Left lobe of liver (tissue), 2 donors: Measurements from ENCODE around the gene HOXD10. TPM values are rescaled to one million over a fixed set of nuclear protein-coding genes. Genes with fewer than 3 reads are reported as not detected.

Experiments
- ATAC-seq: fragments of 200-7000 bp; cut with Tn5 transposase; one replicate; pipeline ENCODE4 v1.9.1; 2020; ENCODE audit warnings: mild to moderate bottlenecking, moderate library complexity
- DNase-seq: peaks from one replicate; pipeline ENCODE4 v3.0.0-alpha.2; 2020; ENCODE audit warnings: low spot score
- total RNA-seq: library from RNA; stranded (reverse); gene quantifications from one replicate; pipeline ENCODE4 v1.2.1, GENCODE V29; 2021
- donor health status: DM: no; HTN: no; CAD: no; lungs with moderate emphysema.
- donor health status: DM: no; HTN: yes; CAD: no.

Gene HOXD10
- total RNA-seq, 1 donor from 2014 or later, result not detected

DNA sequence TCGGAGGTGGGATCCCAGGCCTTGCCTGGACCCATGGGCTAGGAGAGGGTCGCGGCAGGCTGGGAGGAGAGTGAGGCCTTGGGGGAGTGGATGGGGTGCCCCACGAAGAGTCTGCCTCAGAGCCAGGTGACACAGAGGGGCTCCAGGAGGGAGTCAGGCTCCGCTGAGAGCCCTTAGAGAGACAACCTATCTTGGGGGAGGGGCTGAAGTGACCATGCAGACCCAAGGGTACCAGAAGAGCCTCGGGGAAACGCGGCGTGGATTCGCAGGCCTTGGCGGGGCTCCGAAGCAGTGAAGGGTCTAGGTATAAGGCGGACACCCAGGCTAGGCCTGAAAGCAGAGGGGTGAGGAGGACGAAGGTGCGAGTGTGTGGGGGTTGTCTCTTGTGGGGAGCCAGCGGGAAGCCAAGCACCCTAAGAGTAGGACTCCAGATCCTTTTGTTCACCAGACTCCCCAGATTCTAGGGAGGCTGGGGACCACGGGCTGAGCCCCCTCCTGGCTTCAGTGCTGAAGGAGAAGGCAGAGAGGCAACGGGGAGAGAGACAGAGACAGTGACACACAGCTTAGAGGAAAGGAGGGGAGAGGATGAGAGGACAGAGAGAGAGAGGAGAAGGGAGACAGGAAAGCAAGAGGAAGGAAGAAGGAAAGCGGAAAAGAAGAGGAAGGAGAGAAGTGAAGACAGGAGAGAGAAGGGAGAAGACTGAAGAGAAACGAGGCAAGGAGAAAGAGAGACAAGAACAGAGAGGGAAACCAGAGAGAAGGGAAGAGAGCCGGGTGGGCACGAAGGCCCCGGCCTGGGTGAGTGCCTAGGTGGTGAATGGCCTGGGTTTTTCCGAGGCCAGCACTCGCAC, 10.6 kb upstream of the HOXD10 start:
- no peak for DNase-seq
- ATAC-seq, result no peak

DNA sequence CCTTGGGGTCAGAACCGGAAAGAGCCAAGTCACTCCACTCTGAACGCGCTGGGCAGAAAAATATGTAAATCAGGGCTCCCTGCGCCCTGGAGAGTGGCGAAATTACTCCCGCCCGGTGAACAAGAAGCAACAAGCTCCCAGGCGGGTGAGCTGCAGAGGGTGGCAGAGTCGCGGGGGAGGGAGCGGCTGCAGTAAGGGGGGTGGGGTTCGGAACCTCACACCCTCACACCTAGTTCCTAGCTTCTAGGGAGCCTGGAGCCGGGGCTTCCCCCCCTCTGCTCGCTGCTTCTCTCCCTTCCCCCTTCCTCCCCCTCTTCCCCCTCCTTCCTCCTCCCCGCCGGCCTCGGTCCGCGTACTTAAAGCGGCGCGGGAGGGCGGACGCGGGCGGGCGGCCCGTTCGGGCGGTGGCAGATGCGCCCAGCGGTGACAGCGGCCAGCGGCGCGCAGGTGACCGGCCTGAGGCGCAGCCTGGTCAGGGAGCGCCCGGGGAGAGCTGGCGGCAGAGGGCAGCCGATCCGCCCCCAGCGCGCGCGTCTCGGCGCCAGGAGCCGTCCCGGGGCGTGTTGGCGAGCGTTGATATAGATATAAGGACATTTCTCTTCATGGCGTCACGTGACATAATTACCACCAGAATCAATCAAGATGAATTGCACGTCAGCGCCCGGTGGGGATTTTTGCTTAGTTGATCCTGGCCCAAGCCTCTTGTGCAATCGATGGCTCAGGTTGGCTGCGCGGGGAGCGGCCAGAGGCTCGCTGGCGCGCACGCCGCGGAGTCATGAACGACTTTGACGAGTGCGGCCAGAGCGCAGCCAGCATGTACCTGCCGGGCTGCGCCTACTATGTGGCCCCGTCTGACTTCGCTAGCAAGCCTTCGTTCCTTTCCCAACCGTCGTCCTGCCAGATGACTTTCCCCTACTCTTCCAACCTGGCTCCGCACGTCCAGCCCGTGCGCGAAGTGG, 9.7 kb upstream of the HOXD10 start, which contains the start of gene HOXD11:
Gene HOXD11, plus strand, starts transcription at position 700 of the 959 bp plus-strand sequence. Its CDS starts 76 bp downstream, at position 776.
- ATAC-seq (peak; percentile 82), DNase-seq (peak; percentile 67)

DNA sequence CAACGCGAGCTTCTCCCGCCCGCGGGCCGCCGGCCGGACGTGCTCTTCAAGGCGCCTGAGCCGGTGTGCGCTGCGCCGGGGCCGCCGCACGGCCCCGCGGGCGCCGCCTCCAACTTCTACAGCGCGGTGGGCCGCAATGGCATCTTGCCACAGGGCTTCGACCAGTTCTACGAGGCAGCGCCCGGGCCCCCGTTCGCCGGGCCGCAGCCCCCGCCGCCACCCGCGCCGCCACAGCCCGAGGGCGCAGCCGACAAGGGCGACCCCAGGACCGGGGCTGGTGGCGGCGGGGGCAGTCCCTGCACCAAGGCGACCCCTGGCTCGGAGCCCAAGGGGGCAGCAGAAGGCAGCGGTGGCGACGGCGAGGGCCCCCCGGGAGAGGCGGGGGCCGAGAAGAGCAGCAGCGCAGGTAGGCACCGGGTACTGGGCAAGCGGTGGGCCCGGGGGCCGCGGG, 8.8 kb upstream of the HOXD10 start:
- ATAC-seq, result no peak
- DNase-seq, result no peak

DNA sequence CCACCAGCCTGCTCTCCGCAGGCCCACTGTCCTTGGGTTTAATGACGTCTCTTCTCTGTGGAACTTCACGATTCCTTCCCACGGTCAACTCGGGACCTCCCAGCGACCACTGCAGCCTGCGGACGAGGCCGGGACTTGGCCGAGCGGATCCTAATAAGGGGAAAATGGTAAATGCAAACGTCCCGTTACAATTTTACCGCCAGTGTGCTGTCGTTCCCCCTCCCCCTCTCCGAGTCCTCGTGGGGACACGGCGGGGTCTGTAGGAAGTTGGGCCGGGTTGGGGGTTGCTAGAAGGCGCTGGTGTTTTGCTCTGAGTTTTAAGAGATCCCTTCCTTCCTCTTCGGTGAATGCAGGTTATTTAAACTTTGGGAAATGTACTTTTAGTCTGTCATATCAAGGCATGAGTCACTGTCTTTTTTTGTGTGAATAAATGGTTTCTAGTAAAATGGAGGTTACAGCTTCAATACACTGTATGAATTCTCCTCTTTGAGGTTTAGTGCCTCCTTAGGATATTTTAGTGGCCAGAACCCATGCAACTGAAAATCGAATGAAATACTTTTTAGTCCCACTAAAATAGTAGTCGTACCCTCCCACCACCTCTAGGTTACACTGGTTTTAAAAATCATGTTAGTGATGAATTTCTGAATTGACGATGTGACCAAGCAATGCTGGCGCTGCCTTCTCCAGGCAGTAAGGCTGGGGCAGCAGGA, 7.2 kb upstream of the HOXD10 start:
- no peak for ATAC-seq
- DNase-seq, result no peak

DNA sequence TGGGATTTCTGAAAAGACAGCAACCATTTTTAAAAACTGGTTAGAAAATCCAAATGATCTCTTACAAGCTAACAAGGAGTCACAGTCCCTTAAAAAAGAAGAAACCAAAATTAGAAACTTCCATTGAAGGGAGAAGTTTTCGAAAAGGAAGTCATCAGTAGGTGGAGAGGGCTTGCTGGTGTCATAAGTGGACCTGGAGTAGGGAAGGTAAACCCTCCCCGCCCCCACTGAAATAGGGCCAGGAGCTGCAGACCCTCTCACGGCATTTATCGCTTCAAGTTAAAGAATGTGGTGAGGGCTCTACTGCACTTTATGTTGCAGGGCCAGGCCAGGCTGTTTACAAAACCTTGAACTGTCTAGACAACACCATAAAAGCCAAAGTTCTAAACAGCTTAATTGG, 6.6 kb upstream of the HOXD10 start:
- ATAC-seq (no peak), DNase-seq (no peak)

DNA sequence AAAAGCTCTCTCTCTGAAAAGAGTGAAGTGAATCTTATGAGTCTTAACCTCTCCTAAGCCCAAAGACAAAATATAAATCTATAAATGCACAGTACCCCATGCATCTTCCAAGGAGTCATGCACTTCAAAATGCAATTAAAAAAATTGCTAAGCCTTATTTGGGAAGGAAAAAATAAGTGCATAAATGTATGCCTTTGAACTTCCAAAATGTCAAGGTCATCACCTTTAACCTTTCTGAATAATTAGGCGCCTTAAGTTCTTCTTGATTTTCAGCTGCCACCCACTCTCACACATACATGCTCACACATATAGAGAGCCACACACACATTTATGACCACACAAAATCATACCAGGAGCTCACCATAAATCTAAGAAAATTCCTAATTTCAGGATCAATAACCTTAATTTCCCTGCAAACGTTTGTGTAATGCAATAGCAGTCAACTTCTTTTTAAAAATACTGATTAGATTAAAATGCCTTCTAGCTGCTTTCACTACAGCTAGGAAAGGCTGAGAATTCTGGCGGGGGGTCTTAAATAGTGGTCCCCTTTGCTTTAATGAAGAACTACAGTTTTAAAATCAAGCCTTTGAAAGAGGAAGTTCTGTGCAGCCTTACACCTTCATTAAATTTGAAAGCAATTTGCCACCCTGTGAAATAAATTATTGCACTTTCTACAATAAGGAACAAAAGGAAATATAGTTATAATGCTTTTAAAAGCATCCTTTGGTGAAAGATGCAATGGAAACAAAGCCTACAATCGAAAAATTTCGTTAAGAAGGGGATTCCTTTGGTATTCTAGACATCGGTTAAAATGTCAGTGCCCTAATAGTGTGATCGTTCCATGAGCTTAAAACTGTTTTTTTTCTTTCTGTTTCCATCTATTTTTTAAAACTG, 5.9 kb upstream of the HOXD10 start:
- no peak for DNase-seq

DNA sequence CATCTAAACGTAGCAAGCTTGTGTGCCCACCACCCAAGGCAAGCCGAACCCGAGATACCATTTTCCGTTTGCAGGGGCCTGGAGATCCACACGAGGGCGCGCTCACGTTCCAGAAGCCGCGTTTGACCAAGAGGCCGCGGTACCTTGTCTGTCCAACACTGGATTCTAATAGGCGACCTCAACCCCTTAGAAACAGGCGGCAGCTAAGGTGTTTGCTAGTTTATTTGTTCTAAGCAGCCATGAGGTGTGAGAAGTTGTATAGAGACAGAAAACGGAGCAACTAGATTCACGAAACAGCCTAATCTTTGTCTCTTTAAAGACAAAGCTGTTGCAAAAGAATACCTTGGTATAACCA, 5.3 kb upstream of the HOXD10 start:
- DNase-seq, result no peak
- peak; percentile 60 for ATAC-seq

More for the DNA sequence above, 5.9 kb upstream of the HOXD10 start:
- ATAC-seq, result no peak

DNA sequence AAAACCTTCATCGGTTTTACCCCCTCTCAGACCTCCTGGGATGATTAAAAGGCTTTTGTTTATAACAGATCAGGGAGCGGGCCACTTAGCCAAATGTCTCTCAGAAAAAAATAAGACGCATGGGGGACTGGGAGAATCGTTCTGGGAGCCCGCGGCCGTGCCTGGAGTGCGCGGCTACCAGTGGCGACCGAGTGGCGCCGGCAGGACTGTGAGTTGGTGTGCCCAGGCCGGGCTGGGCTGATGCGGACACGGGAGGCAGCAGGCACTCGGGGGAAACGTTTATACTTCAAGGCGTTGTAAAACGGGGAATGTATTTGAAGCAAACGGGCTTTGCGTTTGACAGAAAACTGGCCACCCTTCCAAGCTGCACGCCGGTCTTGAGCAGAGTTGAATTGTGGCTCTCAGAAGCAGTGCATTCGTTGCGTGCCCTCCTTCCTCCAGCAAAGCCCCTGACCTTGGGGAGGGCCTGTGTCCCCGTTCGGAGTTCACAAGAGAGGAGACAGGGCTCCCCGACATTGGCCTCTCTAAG, 4.7 kb upstream of the HOXD10 start:
- ATAC-seq (no peak), DNase-seq (no peak)

DNA sequence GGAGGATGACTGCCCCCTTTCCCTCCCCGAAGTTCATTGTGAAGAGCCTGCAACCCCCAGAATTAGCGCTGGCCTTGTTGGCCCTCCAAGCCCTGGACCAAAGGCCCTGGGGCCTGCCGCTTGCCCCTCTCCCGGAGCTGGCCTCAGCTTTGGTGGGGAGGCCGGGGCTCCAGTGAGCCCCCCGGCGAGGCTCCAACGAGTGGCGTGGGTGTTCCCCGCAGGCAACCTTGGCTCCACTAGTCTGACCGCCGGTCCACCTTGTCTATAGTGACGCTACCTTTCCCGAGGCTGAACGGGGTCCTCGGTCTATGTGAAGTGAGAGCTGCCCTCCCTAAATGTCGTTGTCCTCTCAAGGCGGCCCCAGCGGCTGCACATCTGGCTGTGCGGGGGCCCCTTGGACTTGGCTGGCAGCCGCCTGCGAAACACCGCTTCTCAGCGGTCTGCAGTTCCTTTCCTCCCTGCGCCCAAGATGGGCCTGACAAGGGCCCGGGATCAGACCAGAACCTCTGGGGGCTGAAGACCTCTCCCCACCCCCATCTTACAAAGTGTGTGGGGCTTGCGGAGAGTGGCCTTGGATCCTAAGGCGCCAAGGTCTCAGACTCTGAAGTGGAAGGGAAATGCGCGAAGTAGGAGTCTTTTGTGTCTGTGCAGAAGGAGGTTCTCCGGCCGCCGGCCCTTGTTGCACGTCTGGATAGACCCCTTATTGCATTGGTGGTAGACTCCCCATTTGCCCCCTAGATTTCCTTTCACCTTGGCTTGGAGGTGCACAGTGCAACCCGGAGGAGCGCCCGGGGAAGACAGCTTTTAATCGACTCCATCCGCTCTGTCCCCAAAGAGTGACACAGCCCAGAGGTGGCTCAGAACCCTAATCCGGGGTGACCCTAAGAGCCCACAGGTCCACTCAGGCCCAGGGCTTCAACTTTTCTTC, 3.9 kb upstream of the HOXD10 start:
- no peak for DNase-seq
- no peak for ATAC-seq

DNA sequence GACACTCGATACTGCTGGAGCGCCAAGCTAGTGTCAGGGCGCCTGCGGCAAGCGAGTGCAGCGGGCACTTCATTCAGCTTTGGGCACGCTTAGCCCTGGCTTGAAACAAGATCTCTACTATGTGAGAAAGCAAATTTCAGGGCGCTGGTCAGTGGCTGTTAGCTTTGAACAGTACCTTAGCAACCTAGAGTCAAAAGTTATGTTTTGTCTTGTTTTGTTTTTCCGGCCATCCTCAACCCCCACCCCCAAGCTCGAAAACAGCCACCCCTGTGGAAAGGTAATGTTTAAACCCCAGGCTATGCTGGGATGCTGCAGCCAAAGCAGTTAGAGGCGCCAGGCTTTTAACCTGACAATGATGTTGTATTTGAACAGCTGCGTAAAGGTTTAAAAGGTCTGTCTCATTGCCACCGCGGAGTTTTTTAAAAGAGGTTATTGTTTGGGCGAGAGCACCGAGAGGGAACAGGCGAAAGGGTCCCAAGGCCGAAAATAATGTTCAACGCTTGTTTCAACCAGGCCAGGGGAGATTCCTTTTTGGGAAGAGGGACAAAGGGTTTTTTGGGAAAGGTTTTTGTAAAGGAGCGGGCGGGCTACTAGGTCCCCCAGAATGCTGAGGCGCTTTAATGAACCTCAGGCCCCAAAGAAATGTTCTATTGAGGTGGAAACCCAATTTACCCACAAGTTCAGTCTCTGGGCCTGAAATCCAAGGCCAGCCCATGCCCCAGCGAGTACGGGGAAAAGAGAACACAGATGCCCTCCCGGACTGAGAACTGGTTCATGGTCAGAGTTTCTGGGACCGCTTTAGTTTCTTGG, 2.3 kb upstream of the HOXD10 start:
- DNase-seq, result no peak
- ATAC-seq, result no peak

DNA sequence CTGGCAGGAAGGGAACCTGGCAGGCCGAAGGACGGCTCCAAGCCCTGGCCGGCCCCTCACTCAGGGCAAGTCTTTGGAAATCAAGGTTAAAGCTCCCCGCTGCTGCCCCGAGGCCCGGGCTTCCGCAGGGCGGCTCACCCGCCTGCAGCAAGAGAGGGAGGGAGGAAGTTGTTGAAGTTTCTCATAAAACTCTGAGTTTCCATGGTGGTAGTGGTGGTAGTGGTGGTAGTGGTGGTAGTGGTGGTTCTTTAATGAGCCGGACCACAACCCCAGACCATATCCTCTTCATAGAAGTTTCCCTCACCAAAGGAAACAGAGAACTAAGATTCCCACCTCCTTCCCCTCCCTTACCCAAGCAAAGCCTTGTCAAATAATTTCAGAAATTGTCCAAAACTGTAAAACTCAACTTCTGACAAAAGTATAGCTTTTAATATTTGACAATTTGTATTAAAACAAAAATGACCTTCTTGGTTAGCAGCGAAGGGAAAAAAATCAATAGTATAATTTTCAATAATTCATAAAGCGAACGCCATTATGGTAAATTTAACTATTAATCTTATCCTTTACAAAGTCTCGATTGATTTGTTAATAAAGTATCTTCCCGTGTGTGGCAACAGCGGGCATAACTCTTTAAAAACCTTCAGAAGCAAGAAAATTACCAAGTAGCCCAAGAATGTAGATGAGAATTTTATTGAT, 1.5 kb upstream of the HOXD10 start:
- DNase-seq (no peak), ATAC-seq (no peak)

DNA sequence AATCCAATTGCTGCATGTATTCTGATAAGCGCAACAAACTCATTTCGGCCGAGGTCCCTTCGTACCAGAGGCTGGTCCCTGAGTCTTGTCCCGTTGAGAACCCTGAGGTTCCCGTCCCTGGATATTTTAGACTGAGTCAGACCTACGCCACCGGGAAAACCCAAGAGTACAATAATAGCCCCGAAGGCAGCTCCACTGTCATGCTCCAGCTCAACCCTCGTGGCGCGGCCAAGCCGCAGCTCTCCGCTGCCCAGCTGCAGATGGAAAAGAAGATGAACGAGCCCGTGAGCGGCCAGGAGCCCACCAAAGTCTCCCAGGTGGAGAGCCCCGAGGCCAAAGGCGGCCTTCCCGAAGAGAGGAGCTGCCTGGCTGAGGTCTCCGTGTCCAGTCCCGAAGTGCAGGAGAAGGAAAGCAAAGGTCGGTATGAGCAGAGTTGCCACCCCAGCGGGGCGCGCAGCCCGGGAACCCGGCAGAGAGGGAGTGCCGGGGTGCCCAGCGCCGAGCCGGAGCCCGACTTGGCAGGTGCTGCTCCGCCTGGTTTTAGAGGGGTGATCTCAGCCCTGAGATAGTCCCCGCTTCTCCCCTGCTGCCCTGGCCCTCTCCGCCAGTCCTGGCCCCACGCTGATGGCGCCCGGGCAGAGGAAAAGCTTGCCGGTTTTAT, 714 bp downstream of the HOXD10 start:
- no peak for DNase-seq

DNA sequence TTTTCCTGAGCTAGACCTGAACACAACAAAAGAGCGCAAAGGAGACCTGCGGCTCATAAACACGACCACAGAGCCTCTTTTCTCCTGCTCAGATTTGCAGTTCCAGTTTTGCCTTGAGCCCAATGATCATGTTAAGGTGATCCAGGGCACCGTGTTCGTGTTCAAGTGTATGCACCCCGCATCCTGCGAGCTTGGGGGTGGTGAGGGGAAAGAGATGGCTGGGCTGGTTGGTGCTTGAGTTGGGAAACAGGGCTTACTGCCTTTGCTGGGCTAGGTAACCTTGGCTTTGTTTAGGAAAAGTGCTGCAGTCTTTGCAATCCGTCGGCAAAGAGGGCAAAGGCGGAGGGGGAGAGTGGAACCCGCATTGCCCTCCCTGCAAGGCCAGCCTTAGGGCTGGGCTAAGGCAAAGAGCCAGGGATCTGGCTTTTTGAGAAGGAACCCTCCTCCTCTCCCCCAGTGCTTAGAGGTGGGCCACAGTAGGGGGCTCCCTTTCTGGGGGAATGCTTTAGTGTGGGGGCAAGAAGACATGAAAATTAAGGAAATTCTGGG, 1.3 kb downstream of the HOXD10 start:
- DNase-seq (no peak), ATAC-seq (no peak)

More for the DNA sequence above, 714 bp downstream of the HOXD10 start:
- ATAC-seq, result no peak

DNA sequence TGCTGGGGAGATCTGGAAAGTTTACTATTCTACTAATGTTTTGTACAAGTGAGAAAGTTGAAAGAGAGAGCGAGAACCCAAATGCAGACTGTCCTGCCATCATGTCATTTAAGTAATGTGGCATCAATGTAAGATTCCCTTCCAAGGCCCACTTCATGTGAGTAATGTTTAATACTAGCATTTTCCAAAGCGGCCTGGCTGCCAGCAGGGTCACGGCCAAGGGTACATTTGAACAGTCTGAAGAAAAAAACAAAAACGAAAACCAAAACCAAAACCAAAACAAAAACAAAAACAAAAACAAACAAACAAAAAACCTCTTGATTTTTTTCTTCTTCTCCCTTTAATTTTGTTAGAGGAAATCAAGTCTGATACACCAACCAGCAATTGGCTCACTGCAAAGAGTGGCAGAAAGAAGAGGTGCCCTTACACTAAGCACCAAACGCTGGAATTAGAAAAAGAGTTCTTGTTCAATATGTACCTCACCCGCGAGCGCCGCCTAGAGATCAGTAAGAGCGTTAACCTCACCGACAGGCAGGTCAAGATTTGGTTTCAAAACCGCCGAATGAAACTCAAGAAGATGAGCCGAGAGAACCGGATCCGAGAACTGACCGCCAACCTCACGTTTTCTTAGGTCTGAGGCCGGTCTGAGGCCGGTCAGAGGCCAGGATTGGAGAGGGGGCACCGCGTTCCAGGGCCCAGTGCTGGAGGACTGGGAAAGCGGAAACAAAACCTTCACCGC, 2.2 kb downstream of the HOXD10 start:
- ATAC-seq, result no peak
- no peak for DNase-seq

DNA sequence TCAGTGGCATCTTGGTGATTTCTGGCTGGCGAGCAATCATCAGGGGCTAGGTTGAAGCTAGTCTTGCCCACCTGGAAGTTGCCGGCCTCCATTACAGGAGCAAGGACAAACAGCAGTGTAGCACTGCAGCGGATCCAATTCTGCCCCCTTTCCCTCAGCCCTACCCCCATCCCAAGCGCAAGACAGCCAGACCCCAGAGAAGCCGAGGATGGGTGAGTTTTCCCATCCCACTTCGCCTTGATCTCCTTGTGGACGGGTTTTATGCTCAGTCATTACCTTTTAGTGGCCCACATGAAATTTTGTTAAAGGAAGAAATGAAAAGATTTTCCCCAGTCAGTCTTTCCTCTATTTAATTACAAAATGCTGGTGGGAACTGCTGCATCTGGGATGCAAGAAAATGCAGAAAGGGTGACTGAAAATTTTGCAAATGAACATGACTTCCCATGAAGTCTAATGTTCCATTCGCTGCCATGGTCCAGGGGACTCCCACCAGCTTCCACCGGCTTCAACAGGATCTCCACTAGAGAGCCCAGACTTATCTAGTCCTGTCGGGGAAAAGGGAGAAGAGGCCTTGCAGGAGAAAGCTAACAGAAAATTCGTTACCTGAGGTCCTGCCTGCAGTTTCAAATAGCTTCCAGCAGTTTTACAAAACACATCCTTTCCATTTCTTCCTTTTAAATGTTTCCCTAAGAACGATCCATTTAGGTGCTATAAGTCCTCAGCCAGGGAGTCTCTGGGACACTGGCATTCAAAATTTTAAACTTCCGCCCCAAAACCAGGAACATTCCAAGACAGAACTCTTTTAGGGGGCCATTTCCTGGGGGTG, 4.0 kb downstream of the HOXD10 start:
- ATAC-seq (no peak), DNase-seq (no peak)
